CD4-positive, CD25-positive, alpha-beta regulatory T cell (primary cell): ENCODE measurements around the gene TXLNG. TPM values are rescaled to one million over a fixed set of nuclear protein-coding genes. Genes with fewer than 3 reads are reported as not detected.

Experiments
- ATAC-seq, 2 donors: fragments of 150-1000 bp; cut with Tn5 transposase; one replicate each; pipeline ENCODE4 v1.10.0; 2021; ENCODE audit warnings: low read depth in 2 of 2, moderate number of reproducible peaks in 2 of 2, moderate library complexity in 1 of 2
- DNase-seq, 3 donors: peaks; one replicate each; pipeline versions ENCODE4 v3.0.0 to v3.0.0-alpha.2; 2012 to 2022; ENCODE audit warnings: mixed read lengths in 1 of 3
- H3K27ac ChIP-seq: one replicate; pipeline ENCODE4 v1.7.0; 2013; ENCODE audit warnings: mild to moderate bottlenecking, low read length; ENCODE audit not compliant: insufficient read depth, poor library complexity, severe bottlenecking
- H3K27me3 ChIP-seq: one replicate; pipeline ENCODE4 v1.7.0; 2013; ENCODE audit warnings: low read length; ENCODE audit not compliant: control insufficient read depth, insufficient read depth
- H3K36me3 ChIP-seq: one replicate; pipeline ENCODE4 v1.7.0; 2013; ENCODE audit warnings: mild to moderate bottlenecking, low read length, moderate library complexity; ENCODE audit not compliant: control insufficient read depth, insufficient read depth
- H3K4me1 ChIP-seq: 2 replicates; pipeline ENCODE4 v1.7.0; 2013; ENCODE audit warnings: mild to moderate bottlenecking, low read length; ENCODE audit not compliant: insufficient read depth, control insufficient read depth, poor library complexity, severe bottlenecking
- H3K4me3 ChIP-seq: one replicate; pipeline ENCODE4 v1.7.0; 2013; ENCODE audit warnings: low read depth, mild to moderate bottlenecking, low read length, moderate library complexity
- H3K9me3 ChIP-seq, 2 experiments: 1 replicate in 1 of 2; 2 replicates in 1 of 2; pipeline ENCODE4 v1.7.0; 2013; ENCODE audit warnings: low read length in 2 of 2, mild to moderate bottlenecking in 1 of 2, moderate library complexity in 1 of 2; ENCODE audit not compliant: control insufficient read depth in 2 of 2
- H3K27ac Mint-ChIP-seq, 3 donors: one replicate each; pipeline ENCODE4 v1.8.0; 2020 to 2022; ENCODE audit warnings: mild to moderate bottlenecking in 3 of 3, mixed read lengths in 3 of 3, moderate library complexity in 2 of 3
- H3K27me3 Mint-ChIP-seq: one replicate; pipeline ENCODE4 v1.8.0; 2022; ENCODE audit warnings: mild to moderate bottlenecking, mixed read lengths
- H3K36me3 Mint-ChIP-seq: one replicate; pipeline ENCODE4 v1.8.0; 2020; ENCODE audit warnings: mixed read lengths
- H3K4me1 Mint-ChIP-seq, 4 donors: one replicate each; pipeline ENCODE4 v1.8.0; 2020 to 2022; ENCODE audit warnings: mixed read lengths in 4 of 4, mild to moderate bottlenecking in 1 of 4
- H3K4me3 Mint-ChIP-seq, 4 donors: one replicate each; pipeline ENCODE4 v1.8.0; 2020 to 2022; ENCODE audit warnings: mild to moderate bottlenecking in 4 of 4, mixed read lengths in 4 of 4, moderate library complexity in 3 of 4
- H3K9me3 Mint-ChIP-seq, 7 donors: one replicate each; pipeline ENCODE4 v1.8.0; 2020 to 2022; ENCODE audit warnings: mixed read lengths in 7 of 7, mild to moderate bottlenecking in 3 of 7, moderate library complexity in 2 of 7
- polyA plus RNA-seq, 4 donors: library from polyadenylated mRNA; unstranded; fragments of 300-500 nt; fragmentation: Illumina TruSeq; gene quantifications; one replicate each; pipeline ENCODE4 v1.2.3, GENCODE V29; 2021
- total RNA-seq: library from RNA; stranded (reverse); gene quantifications from one replicate; pipeline ENCODE4 v1.2.3, GENCODE V29; 2022

TXLNG gene
- total and polyA plus RNA-seq, 5 donors from 2014 or later: 8.4 to 32.2 (median 21.6) TPM

DNA sequence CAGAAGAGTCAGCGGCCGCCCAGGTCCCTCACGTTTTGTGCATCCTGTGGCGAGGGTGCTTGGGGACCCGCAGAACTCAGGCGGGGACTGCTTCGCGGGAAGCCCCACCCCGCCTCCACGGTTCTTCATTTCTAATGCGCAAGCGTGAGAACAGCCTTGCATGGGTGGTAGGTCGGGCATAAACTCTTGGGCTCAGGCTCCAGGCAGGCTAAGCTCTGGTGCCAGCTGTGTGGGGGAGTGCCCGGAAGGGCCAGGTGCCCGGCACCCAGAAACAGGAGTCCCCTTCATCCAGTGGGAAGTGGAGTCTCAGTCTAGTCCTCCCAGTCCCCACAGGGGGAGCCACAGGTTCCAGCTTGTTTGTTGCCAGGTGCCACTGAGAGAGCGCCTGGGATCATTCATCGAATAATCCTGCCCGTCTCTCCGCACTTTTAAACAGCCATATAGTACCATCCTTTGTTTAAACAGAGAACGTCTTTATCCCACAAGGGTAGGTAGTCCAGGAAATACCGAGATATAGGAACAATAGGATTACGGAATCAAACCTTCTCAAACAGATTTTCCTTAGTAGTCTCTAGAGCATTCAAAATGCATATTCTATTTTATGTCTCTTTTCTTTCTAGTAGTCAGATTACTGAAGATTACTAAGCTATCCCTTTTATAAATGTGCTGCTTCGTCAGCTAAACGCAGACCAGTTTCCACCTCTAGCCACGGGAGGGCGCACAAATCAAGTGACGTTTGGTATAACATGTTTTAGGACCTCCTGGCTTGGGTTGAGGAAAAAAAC, 96.6 kb downstream of the TXLNG start:
- Histone ChIP-seq H3K27ac (no peak overlapping the region), H3K4me1 (peaks cover 12% of the 10 kb centered on the region), H3K9me3 (no peaks in the 10 kb centered on the region), H3K27me3 (peaks cover 7% of the 10 kb centered on the region), H3K4me3 (peak overlapping the region; percentile 90), H3K36me3 (no peaks in the 10 kb centered on the region)
- peaks cover 0 to 10% (median 5%) of the 10 kb centered on the region in 4 donors for H3K4me1 Mint-ChIP-seq
- peak overlapping the region; percentile 65 to 85 (median 75) for H3K4me3 Mint-ChIP-seq
- H3K27me3 Mint-ChIP-seq: peaks cover 14% of the 10 kb centered on the region
- no peaks in the 10 kb centered on the region for H3K9me3 Mint-ChIP-seq
- ATAC-seq (peak; percentile 67 to 68), DNase-seq (peak; percentile 29 to 75 (median 60))
- no peaks in the 10 kb centered on the region for H3K36me3 Mint-ChIP-seq
- peak overlapping the region in 1 of 3 donors; percentile 23 for H3K27ac Mint-ChIP-seq

DNA sequence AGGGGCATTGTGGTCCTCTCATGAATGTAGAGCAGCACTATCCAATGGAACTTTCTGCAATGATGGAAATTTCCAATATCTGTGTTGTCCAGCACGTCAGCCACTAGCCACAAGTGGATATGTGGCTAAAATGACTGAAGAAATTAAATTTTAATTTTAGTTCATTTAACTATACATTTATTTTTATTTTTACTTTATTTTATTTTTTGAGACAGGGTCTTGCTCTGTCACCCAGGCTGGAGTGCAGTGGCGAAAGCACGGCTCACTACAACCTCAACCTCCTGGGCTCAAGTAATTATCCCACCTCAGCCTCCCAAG, 97.2 kb downstream of the TXLNG start:
- Histone ChIP-seq H3K27me3 (peaks cover 7% of the 10 kb centered on the region), H3K4me3 (peak overlapping the region; percentile 90), H3K36me3 (no peaks in the 10 kb centered on the region), H3K9me3 (no peaks in the 10 kb centered on the region), H3K4me1 (peaks cover 12% of the 10 kb centered on the region), H3K27ac (no peak overlapping the region)
- Mint-ChIP-seq H3K27me3 (peaks cover 12% of the 10 kb centered on the region), H3K4me1 (peaks cover 0 to 12% (median 5%) of the 10 kb centered on the region in 4 donors), H3K36me3 (no peaks in the 10 kb centered on the region), H3K4me3 (peak overlapping the region in 1 of 4 donors; percentile 85), H3K27ac (no peak overlapping the region), H3K9me3 (no peaks in the 10 kb centered on the region)
- DNase-seq (no peak), ATAC-seq (no peak)

DNA sequence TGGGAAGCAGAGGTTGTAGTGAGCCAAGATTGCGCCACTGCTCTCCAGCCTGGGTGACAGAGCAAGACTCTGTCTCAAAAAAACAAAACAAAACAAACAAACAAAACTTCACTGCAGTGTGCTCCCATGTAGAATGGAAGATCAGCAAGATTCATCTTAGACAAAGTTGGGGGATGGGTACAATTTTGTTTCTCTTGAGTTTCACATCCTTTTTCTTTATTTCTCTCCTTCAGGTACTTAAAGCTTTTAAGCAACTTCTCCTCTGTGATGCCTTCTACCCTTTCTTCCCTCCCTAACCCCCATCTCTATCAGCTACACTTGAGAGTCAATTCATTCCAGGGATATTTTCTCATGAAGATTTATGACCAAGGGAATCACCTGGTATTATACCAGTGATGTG, 99.4 kb downstream of the TXLNG start:
- H3K27me3 ChIP-seq: peaks cover 7% of the 10 kb centered on the region
- DNase-seq (no peak), ATAC-seq (no peak)
- no peaks in the 10 kb centered on the region for H3K36me3 ChIP-seq
- no peaks in the 10 kb centered on the region for H3K9me3 ChIP-seq
- Mint-ChIP-seq H3K27ac (peak overlapping the region in 1 of 3 donors; percentile 22), H3K27me3 (peaks cover 6% of the 10 kb centered on the region), H3K36me3 (no peaks in the 10 kb centered on the region), H3K4me3 (no peak overlapping the region), H3K9me3 (peaks cover 0 to 2% (median 0%) of the 10 kb centered on the region in 7 donors), H3K4me1 (peaks cover 4 to 16% (median 7%) of the 10 kb centered on the region in 4 donors)
- peaks cover 12% of the 10 kb centered on the region for H3K4me1 ChIP-seq
- no peak overlapping the region for H3K27ac ChIP-seq
- H3K4me3 ChIP-seq: no peak overlapping the region

DNA sequence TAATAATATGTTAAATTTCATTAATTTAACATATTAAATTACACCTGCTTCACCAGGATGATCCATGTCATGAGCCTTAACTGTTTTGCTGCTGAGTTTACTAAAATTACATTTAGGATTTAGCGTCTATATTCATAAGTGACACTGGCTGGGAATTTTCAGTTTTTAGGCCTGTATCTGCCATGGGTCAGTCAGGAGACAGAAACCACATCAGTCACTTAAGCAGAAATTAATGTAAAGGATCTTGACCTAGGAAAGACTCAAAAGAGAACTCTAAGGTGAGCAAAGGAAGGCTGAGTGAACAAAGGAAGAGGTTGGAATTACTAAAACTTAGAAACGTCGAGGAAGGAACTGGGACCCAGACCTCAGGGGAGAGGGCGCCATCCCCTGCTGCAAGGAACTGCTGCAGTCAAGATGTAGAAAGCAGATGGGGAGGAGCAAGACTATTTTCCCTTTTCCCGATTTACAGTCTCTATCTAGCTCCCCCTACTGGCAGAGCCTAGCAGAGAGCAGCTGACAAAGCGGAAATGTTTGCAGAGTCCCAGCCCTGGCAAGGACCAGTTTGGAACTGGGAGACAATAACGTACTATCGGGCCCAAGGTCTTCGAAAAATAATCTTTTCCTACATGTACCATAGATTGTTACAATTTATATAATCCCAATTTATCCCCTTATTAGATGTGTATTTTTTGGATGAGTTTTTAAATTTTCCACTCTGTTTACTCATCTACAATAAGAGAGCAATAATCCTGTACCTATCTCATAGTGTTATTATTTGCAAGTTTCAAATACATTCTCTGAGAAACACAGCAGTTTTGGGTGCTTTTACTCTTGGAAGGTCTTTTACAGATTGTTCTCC, 106.5 kb downstream of the TXLNG start:
- peak overlapping the region in 1 of 3 donors; percentile 10 for H3K27ac Mint-ChIP-seq
- no peaks in the 10 kb centered on the region for H3K36me3 Mint-ChIP-seq
- peak; percentile 47 to 55 for ATAC-seq

More for the DNA sequence above, 106.5 kb downstream of the TXLNG start:
- Histone ChIP-seq H3K4me3 (no peak overlapping the region), H3K27ac (no peak overlapping the region), H3K9me3 (no peaks in the 10 kb centered on the region), H3K4me1 (no peaks in the 10 kb centered on the region), H3K27me3 (no peaks in the 10 kb centered on the region), H3K36me3 (no peaks in the 10 kb centered on the region)
- H3K4me3 Mint-ChIP-seq: peak overlapping the region in 1 of 4 donors; percentile 61
- H3K9me3 Mint-ChIP-seq: peaks cover 0 to 2% (median 0%) of the 10 kb centered on the region in 7 donors
- peaks cover 0 to 12% (median 5%) of the 10 kb centered on the region in 4 donors for H3K4me1 Mint-ChIP-seq
- DNase-seq: peak; percentile 33 to 77 (median 48)
- H3K27me3 Mint-ChIP-seq: peaks cover 10% of the 10 kb centered on the region

Other genes with a start within 250 kb of the TXLNG start
- not detected for gene S100G, start 136.3 kb upstream of the TXLNG start, total RNA-seq
- not detected for gene S100G, start 136.3 kb upstream of the TXLNG start, polyA plus RNA-seq
- gene CTPS2, start 73.8 kb upstream of the TXLNG start, total RNA-seq: 4.5 TPM
- gene CTPS2, start 73.8 kb upstream of the TXLNG start, polyA plus RNA-seq: 1 to 10 TPM; 3.7 to 4.8 (median 4.3) TPM
- 69.9 TPM for gene SYAP1, start 66.9 kb upstream of the TXLNG start, total RNA-seq
- gene SYAP1, start 66.9 kb upstream of the TXLNG start, polyA plus RNA-seq: 10 to 100 TPM; 12.0 to 19.3 (median 16.3) TPM
- gene RBBP7, start 83.9 kb downstream of the TXLNG start, total RNA-seq: 120 TPM
- gene RBBP7, start 83.9 kb downstream of the TXLNG start, polyA plus RNA-seq: 100 to 1,000 TPM; 133 to 150 (median 143) TPM
- gene REPS2, start 160.2 kb downstream of the TXLNG start, total RNA-seq: 0.74 TPM
- under 1 TPM in 2 of 4 donors, not detected in 2; 0.05 to 0.52 TPM for gene REPS2, start 160.2 kb downstream of the TXLNG start, polyA plus RNA-seq